ENCODE measurements around the gene ZNF575.

Gene ZNF575

DNA sequence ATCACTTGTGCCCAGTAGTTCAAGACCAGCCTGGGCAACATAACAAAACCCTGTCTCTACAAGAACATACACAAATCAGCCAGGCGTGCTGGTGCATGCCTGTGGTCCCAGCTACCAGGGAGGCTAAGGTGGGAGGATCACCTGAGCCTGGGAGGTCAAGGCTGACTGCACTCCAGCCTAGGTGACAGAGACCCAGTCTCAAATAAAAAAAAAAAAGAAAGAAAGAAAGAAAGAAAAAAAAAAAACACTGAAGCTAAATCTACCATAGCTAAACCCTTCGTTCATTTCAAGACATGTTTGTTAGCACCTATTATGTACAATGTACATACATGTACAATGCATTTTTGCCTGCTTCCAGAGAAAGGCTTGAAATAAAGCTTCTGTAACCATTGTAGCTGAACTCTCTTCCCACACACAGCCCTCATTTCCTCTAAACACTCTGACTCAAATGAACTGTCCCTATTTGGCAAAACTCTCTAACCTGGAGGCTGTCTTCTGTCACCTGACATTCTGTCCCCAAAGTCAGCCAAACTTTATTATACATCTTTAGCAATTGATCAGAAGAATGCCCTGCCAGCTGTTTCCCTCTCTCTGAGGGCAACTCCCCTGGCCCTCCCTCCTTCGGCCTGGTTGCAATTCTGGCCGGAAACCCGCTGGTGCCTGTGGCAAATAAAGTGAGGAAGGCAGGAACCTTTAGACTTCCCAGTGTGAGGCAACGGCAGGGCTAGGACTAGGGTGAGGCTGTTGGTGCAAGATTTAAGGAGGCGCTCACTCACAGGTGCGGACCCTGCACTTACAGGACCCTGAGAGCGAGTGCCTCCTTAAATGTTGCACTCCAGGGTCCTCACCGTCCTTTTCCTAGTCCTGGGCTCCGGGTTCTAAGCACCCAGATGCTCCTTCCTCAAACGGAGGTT is 7.8 kb upstream of the ZNF575 start:
- no peaks in the 10 kb centered on the region for H3K9me3 ChIP-seq (ENCODE audit: insufficient read depth, low read depth, low read length)

GRCh38 chr19:43525836-43526771 is 6.9 kb upstream of the ZNF575 start:
- TF ChIP-seq CTCF (conservative IDR thresholded peaks at IDR 0.05; ENCODE audit: low read length) (no peak), EZH2phosphoT487 (IDR thresholded peaks at IDR 0.05; ENCODE audit: borderline replicate concordance) (no peak)
- no peaks in the 10 kb centered on the region for H3K9me3 ChIP-seq (ENCODE audit: insufficient read depth, low read depth, low read length)
- no peaks in the 10 kb centered on the region for H3K36me3 ChIP-seq (ENCODE audit: insufficient read depth, low read length)
- H3K27me3 ChIP-seq (ENCODE audit: insufficient read depth, low read length, poor library complexity, severe bottlenecking), result no peaks in the 10 kb centered on the region
- H3K4me1 ChIP-seq (ENCODE audit: insufficient read depth, low read length, poor library complexity, severe bottlenecking), result peaks cover 6% of the 10 kb centered on the region
- H3K4me2 ChIP-seq (ENCODE audit: low read depth, low read length, poor library complexity, severe bottlenecking), result peak overlapping the region; percentile 86
- no peak overlapping the region for H2AFZ ChIP-seq (ENCODE audit: low read length)
- peaks cover 37% of the 10 kb centered on the region for H3K79me2 ChIP-seq (ENCODE audit: insufficient read depth, low read length)
- peak overlapping the region; percentile 91 for H3K4me3 ChIP-seq (ENCODE audit: low read length, poor library complexity, severe bottlenecking)
- no peaks in the 10 kb centered on the region for H3F3A ChIP-seq (ENCODE audit: low read depth)
- peaks cover 14% of the 10 kb centered on the region for H4K20me1 ChIP-seq (ENCODE audit: insufficient read depth, low read length, poor library complexity, severe bottlenecking)
- H3K9me2 ChIP-seq (replicated peaks; ENCODE audit: low read depth, low read length), result no peaks in the 10 kb centered on the region
- H3K9ac ChIP-seq (ENCODE audit: low read depth, low read length, poor library complexity, severe bottlenecking), result peak overlapping the region; percentile 87

More for the DNA sequence above, 7.8 kb upstream of the ZNF575 start:
- Histone ChIP-seq H3K9ac (ENCODE audit: low read depth, low read length, poor library complexity, severe bottlenecking) (peak overlapping the region; percentile 87), H3K79me2 (ENCODE audit: insufficient read depth, low read length) (peaks cover 37% of the 10 kb centered on the region), H3K9me2 (replicated peaks; ENCODE audit: low read depth, low read length) (no peaks in the 10 kb centered on the region), H2AFZ (ENCODE audit: low read length) (no peak overlapping the region), H3K36me3 (ENCODE audit: insufficient read depth, low read length) (no peaks in the 10 kb centered on the region), H3K4me1 (ENCODE audit: insufficient read depth, low read length, poor library complexity, severe bottlenecking) (peaks cover 6% of the 10 kb centered on the region), H4K20me1 (ENCODE audit: insufficient read depth, low read length, poor library complexity, severe bottlenecking) (peaks cover 14% of the 10 kb centered on the region), H3K27me3 (ENCODE audit: insufficient read depth, low read length, poor library complexity, severe bottlenecking) (no peaks in the 10 kb centered on the region), H3F3A (ENCODE audit: low read depth) (no peaks in the 10 kb centered on the region), H3K4me3 (ENCODE audit: low read length, poor library complexity, severe bottlenecking) (peak overlapping the region; percentile 91), H3K4me2 (ENCODE audit: low read depth, low read length, poor library complexity, severe bottlenecking) (peak overlapping the region; percentile 86)
- TF ChIP-seq CTCF (conservative IDR thresholded peaks at IDR 0.05; ENCODE audit: low read length) (no peak), EZH2phosphoT487 (IDR thresholded peaks at IDR 0.05; ENCODE audit: borderline replicate concordance) (no peak)

- H4K20me1 ChIP-seq (ENCODE audit: insufficient read depth, low read length, poor library complexity, severe bottlenecking), result peaks cover 14% of the 10 kb centered on the region
- H3K9ac ChIP-seq (ENCODE audit: low read depth, low read length, poor library complexity, severe bottlenecking), result peak within 1 kb of the TSS; percentile 87
- no peak for TF ChIP-seq CTCF (conservative IDR thresholded peaks at IDR 0.05; ENCODE audit: low read length)
- no peak for TF ChIP-seq EZH2phosphoT487 (IDR thresholded peaks at IDR 0.05; ENCODE audit: borderline replicate concordance)
- no peaks in the 10 kb centered on the region for H3K9me3 ChIP-seq (ENCODE audit: insufficient read depth, low read depth, low read length)
- peak within 1 kb of the TSS; percentile 91 for H3K4me3 ChIP-seq (ENCODE audit: low read length, poor library complexity, severe bottlenecking)
- H3F3A ChIP-seq (ENCODE audit: low read depth), result no peaks in the 10 kb centered on the region
- H3K79me2 ChIP-seq (ENCODE audit: insufficient read depth, low read length), result peaks cover 37% of the 10 kb centered on the region
- peak within 1 kb of the TSS; percentile 94 for H2AFZ ChIP-seq (ENCODE audit: low read length)
- H3K4me2 ChIP-seq (ENCODE audit: low read depth, low read length, poor library complexity, severe bottlenecking), result peak within 1 kb of the TSS; percentile 86
- peaks cover 7% of the 10 kb centered on the region for H3K4me1 ChIP-seq (ENCODE audit: insufficient read depth, low read length, poor library complexity, severe bottlenecking)
- no peaks in the 10 kb centered on the region for H3K36me3 ChIP-seq (ENCODE audit: insufficient read depth, low read length)
- no peaks in the 10 kb centered on the region for H3K27me3 ChIP-seq (ENCODE audit: insufficient read depth, low read length, poor library complexity, severe bottlenecking)
- H3K9me2 ChIP-seq (replicated peaks; ENCODE audit: low read depth, low read length), result no peaks in the 10 kb centered on the region
Observed at GRCh38 chr19:43526884-43527859, 5.8 kb upstream of the ZNF575 start, which contains the start of gene ETHE1. Gene ETHE1, minus strand, starts transcription at chr19:43527201. Its CDS starts 24 bp downstream, at chr19:43527177.
